ENCODE measurements around the gene SCIMP.
"Not testable (repeated sequence)": the region's sequence is repeated elsewhere in the genome, so short reads cannot be mapped to it uniquely, and the experiment has no call there.

The SCIMP gene

DNA sequence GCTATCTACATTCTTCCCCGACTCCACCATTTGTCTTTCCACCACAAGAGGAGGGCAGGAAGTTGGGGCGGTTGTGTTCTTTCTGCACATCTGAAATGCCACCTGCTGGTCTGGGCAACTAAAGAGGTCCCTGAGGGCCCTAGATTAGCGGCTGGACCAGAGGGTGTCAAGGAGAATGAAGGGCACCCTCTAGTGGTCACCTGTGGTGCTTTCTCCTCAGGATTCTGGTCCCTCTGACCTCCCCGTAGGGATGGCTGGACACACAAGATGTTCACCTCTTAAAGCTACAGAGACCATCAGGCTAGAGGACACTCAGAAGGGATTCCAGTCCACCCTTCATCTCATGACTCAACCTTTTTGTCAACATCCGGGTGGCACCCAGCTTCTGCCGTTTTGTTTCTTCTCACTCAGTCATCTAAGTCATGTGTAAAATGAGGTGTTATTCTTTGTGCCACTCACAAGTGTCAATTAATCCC, 2.9 kb upstream of the SCIMP start:
- DNase-seq (ENCODE audit: low spot score) = peak; percentile 65

DNA sequence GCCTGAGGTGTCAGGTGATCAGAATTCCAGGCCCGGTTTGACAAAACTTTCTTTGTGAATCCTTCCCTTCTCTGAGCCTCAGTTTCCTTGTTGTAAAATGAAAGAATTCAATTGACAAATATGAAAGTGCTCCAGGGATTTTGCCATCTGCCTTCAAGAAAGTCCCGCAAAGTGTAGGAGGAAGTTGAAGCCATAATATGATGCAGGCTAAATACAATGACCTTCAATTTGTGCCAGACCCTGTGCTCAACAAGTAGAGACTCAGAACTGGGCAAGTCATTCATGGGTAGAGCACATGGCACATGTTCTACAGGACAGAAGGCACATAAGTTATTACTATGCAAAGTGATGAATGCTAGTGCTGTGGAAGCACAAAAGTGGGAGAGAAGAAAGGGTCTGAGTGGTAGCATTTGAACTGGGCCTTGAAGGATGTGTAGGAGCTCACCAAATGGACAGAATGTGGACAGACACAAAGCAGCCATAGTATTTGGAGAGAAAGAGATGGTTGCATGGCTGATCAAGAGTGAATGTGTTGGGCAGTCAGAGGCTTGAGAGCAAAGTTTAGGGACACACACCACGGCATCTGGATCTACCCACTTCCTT, 2.4 kb upstream of the SCIMP start:
- no peak for DNase-seq (ENCODE audit: low spot score)

DNA sequence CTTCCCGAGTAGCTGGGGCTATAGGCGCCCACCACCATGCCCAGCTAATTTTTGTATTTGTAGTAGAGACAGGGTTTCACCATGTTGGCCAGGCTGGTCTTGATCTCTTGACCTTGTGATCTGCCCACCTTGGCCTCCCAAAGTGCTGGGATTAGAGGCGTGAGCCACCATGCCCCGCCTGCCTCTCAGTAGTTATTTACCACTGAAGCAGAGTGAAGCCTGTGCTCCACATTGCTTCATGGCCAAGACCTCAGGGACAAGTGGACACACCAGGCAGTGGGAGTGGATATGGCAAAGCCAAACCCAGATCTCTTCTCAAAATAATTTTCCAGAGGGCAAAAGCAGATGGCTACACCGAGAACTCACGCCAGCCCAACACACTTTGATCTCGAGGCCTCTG, 1.2 kb downstream of the SCIMP start:
- not testable (repeated sequence) for DNase-seq (ENCODE audit: low spot score)

DNA sequence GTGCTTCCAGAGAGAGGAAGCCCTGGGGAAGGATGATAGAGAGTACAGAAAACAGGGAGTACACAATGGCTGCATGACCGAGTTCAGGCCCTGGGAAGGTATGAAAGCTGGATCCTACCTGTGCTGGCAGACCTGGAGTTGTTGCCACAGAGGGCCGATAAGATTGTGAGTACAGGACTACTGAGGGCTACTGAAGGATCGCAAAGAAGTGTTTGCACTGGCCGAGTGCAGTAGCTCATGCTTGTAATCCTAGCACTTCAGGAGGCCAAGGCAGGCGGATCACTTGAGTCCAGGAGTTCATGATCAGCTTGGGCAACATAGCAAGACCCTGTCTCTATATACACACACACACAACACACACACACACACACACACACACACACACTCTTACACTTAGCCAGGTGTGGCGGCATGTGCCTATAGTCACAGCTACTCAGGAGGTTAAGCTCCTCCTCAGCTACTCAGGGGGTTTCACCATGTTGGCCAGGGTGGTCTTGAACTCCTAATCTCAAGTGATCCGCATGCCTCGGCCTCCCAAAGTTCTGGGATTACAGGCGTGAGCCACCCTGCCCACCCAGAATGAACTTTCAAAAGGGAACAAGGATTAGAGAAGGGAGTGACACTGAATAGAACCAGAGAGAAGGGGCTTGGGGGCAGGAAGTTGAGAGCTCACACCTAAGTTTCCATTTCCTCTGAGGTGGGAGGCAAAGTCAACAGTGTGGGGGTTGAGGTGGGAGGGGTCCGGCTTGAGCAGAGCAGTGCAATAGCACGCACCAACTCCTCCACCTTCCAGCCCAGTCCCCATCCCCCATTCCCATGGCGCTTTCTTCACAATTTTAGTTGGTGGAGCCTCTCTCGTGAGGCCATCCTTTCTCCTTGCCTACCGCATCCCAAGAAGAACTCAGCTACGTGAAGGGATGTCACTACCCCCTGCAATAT, 7.5 kb downstream of the SCIMP start:
- DNase-seq (ENCODE audit: low spot score) = no peak

GRCh38 chr17:5225668-5226457, 8.8 kb downstream of the SCIMP start:
- no peak for DNase-seq (ENCODE audit: low spot score)

GRCh38 chr17:5221912-5222311, 12.7 kb downstream of the SCIMP start:
- not testable (repeated sequence) for DNase-seq (ENCODE audit: low spot score)

GRCh38 chr17:5220074-5220473, 14.6 kb downstream of the SCIMP start:
- no peak for DNase-seq (ENCODE audit: low spot score)

GRCh38 chr17:5219536-5219935, 15.1 kb downstream of the SCIMP start:
- DNase-seq (ENCODE audit: low spot score) = no peak

DNA sequence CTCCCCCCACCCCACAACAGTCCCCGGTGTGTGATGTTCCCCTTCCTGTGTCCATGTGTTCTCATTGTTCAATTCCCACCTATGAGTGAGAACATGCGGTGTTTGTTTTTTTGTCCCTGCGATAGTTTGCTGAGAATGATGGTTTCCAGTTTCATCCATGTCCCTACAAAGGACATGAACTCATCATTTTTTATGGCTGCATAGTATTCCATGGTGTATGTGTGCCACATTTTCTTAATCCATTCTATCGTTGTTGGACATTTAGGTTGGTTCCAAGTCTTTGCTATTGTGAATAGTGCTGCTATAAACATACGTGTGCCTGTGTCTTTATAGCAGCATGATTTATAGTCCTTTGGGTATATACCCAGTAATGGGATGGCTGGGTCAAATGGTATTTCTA, 17.1 kb downstream of the SCIMP start:
- not testable (repeated sequence) for DNase-seq (ENCODE audit: low spot score)

DNA sequence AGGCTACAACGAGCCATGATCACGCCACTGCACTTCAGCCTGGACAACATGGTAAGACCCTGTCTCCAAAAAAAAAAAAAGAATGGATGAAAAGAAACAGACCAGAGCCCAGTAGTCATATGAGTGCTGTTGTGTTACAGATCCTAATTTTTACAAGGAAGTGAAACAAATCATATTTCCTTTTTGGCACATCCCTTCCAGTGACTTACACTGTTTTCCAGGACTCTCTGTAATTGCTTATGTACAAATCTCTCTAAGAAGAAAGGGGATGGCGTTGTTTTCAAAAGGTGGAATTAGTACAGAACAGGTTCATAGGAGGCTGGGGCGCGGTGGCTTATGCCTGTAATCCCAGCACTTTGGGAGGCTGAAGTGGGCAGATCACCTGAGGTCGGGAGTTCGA, 23.2 kb downstream of the SCIMP start:
- no peak for DNase-seq (ENCODE audit: low spot score)

GRCh38 chr17:5210614-5211252, 23.9 kb downstream of the SCIMP start:
- no peak for DNase-seq (ENCODE audit: low spot score)

DNA sequence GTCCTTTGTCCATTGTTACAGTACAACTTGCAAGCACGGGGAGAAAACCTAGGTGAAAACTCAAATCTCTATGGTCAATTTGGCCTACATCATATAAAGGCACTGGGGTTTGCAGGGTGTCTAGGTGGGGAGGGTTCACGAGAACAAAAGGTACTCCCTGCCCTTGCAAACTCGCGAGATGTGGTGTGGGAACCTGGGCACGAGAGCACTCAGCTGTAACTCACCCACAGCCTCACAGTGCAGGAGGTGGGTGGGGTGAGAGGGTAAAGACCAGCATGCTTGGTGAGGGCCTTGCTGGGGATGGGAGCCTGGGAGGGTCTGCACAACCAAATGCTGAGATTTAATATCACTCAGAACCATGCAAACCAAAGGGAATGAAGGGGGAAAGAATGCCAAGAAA, 24.6 kb downstream of the SCIMP start:
- no peak for DNase-seq (ENCODE audit: low spot score)

- no peak for DNase-seq (ENCODE audit: low spot score)
Observed at GRCh38 chr17:5209396-5209795, 25.3 kb downstream of the SCIMP start.

GRCh38 chr17:5203908-5204294, 30.8 kb downstream of the SCIMP start:
- DNase-seq (ENCODE audit: low spot score) = no peak

GRCh38 chr17:5203178-5203907, 31.3 kb downstream of the SCIMP start:
- DNase-seq (ENCODE audit: low spot score) = no peak

- no peak for DNase-seq (ENCODE audit: low spot score)
Observed at GRCh38 chr17:5201011-5201410, 33.6 kb downstream of the SCIMP start.

DNA sequence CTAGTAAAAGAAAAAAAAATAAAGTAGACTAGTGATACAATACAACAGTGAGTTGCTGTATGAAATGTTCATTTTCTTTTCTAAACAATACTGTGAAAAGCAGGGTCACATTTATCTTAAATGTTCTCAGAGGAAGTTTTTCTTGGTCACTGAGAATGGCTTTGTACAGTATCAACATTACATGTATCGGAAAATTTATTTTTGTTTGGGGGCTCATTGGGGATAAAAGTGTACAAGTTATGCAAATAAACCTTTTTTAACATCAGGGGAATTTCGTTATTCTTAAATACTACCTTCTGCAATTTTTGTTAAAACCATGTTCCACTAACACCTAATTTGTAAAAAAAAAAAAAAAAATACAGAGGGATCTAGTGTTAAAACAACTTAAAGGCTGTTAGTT, 34.3 kb downstream of the SCIMP start:
- no peak for DNase-seq (ENCODE audit: low spot score)

GRCh38 chr17:5198472-5198871, 36.2 kb downstream of the SCIMP start:
- no peak for DNase-seq (ENCODE audit: low spot score)

DNA sequence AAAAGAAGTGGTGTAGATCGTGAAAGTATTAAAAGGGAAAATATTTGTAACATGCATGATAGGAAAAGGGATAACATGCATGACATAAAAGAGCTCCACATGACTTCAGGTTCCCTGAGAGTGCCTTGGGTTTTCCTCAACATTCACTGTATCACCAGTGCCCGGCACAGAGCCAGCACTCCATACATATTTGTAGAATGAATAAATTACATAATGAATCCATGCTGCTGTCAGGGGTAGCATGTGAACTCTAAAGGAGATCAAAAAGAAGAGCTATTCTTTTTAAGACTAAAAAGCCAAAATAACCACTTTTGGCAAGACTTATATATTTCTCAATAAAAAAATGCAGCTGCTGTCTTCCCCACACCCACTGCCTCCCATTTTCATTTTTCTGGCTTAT, 40.3 kb downstream of the SCIMP start:
- no peak for DNase-seq (ENCODE audit: low spot score)

DNA sequence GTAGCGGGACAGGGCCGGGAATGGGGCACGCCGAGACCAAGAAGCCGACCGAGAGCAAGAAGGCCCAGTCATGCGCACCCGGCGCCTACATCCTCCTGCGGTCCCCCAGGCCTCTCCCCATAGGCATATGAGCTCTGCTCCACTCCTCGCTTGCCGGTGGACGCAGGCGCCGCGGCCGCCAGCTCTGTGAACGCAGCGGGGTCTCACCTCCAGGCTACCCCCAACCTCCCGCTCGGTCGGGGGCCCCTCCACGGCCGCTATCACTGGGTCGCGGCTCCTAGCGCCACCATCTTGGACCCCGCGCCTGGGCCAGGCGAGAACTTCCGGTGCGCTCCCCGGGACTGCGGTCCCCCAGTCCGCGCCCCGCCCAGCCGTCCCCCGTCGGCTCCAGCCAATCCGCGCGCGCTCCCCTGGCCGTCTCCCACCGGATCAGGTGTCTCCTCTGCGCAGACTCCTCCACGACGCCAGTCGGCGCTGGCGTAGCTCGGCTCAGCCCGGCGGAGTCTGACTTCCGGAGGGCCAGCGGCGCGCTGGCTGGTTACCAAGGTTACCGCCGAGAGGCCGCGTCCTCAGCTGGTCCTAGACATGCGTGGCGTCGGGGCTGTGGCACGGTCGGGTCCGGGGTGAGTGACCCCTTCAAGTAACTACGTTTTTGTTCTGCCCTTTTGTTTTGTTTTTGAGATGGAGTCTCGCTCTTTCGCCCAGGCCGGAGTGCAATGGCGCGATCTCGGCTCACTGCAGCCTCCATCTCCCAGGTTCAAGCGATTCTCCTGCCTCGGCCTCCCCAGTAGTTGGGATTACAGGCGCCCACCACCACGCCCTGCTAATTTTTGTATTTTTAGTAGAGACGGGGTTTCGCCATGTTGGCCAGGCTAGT, 42.9 kb downstream of the SCIMP start, which contains the start of gene ZNF594:
ZNF594 (minus strand) TSS at position 328 of the 877 bp plus-strand sequence. CDS start 7,612 bp downstream, outside the sequence.
- DNase-seq (ENCODE audit: low spot score) = peak; percentile 94

Measured in SW480 (cell line).